IMR-90 (cell line): Measurements from ENCODE around the gene CEP43. TPM values are rescaled to one million over a fixed set of nuclear protein-coding genes. Genes with fewer than 3 reads are reported as not detected.

Source experiments
- ATAC-seq: fragments of 200-7000 bp; cut with Tn5 transposase; 2 replicates; pipeline ENCODE4 v1.9.1; 2020; ENCODE audit warnings: low read depth, mild to moderate bottlenecking, moderate library complexity
- BruUV-seq: library from RNA; stranded (reverse); fragments of 400-500 nt; replicated peaks from 2 replicates; lab custom pipeline; 2021; lab: Mats Ljungman, UMichigan
- CTCF ChIA-PET: fragments of 300-600 bp; formaldehyde crosslinking; extraction: SDS; loops from one replicate; lab custom pipeline; 2021; ENCODE audit warnings: antibody characterized with exemption; lab: Yijun Ruan, JAX
- POLR2A ChIA-PET: fragments of 300-600 bp; sonication (Branson Sonifier 250); formaldehyde crosslinking; loops from one replicate; lab custom pipeline; 2022; ENCODE audit warnings: antibody characterized with exemption; ENCODE audit not compliant: unreplicated experiment; lab: Charles Lee
- DNase-seq: peaks from one replicate; pipeline ENCODE4 v3.0.0; 2013
- H2AFZ ChIP-seq: replicated peaks from 2 replicates; pipeline ENCODE3; 2013; ENCODE audit warnings: low read length, mild to moderate bottlenecking; ENCODE audit not compliant: poor library complexity
- H2AK5ac ChIP-seq: 2 replicates; pipeline ENCODE4 v1.6.1; 2013; ENCODE audit warnings: low read depth, low read length, inconsistent platforms
- H2AK9ac ChIP-seq: replicated peaks from 2 replicates; pipeline ENCODE3; 2013; ENCODE audit warnings: mild to moderate bottlenecking, low read depth, low read length, moderate library complexity; ENCODE audit not compliant: poor library complexity
- H2BK120ac ChIP-seq: 2 replicates; pipeline ENCODE4 v1.6.1; 2013; ENCODE audit warnings: low read depth, low read length, inconsistent platforms
- H2BK15ac ChIP-seq: 3 replicates; pipeline ENCODE4 v1.6.1; 2013; ENCODE audit warnings: low read depth, low read length, inconsistent platforms
- H2BK20ac ChIP-seq: 2 replicates; pipeline ENCODE4 v1.6.1; 2013; ENCODE audit warnings: low read depth, mild to moderate bottlenecking, inconsistent platforms, low read length, moderate library complexity
- H2BK5ac ChIP-seq: 2 replicates; pipeline ENCODE4 v1.6.1; 2013; ENCODE audit warnings: mild to moderate bottlenecking, low read depth, low read length, inconsistent platforms; ENCODE audit not compliant: poor library complexity, severe bottlenecking
- H3K14ac ChIP-seq: replicated peaks from 2 replicates; pipeline ENCODE4 v1.6.1; 2013; ENCODE audit warnings: low read depth, low read length, inconsistent platforms
- H3K18ac ChIP-seq: 2 replicates; pipeline ENCODE4 v1.6.1; 2013; ENCODE audit warnings: low read depth, low read length, control low read depth
- H3K23ac ChIP-seq: 2 replicates; pipeline ENCODE4 v1.6.1; 2013; ENCODE audit warnings: low read depth, low read length, inconsistent platforms
- H3K27ac ChIP-seq: 2 replicates; pipeline ENCODE4 v1.5.1; 2013; ENCODE audit warnings: mild to moderate bottlenecking, control low read depth, low read length; ENCODE audit not compliant: insufficient read depth
- H3K27me3 ChIP-seq: 2 replicates; pipeline ENCODE4 v1.6.1; 2013; ENCODE audit warnings: low read length; ENCODE audit not compliant: control insufficient read depth, insufficient read depth
- H3K36me3 ChIP-seq: 2 replicates; pipeline ENCODE4 v1.6.1; 2013; ENCODE audit warnings: low read length, mixed read lengths; ENCODE audit not compliant: control insufficient read depth, insufficient read depth
- H3K4ac ChIP-seq: 2 replicates; pipeline ENCODE4 v1.6.1; 2013; ENCODE audit warnings: low read depth, low read length, inconsistent platforms
- H3K4me1 ChIP-seq: 2 replicates; pipeline ENCODE4 v1.6.1; 2013; ENCODE audit warnings: low read length, mixed read lengths; ENCODE audit not compliant: control insufficient read depth, insufficient read depth
- H3K4me2 ChIP-seq: 2 replicates; pipeline ENCODE4 v1.6.1; 2013; ENCODE audit warnings: low read depth, mild to moderate bottlenecking, control low read depth, low read length, moderate library complexity
- H3K4me3 ChIP-seq: 2 replicates; pipeline ENCODE4 v1.5.1; 2013; ENCODE audit warnings: low read depth, mild to moderate bottlenecking, control low read depth, low read length, moderate library complexity; ENCODE audit not compliant: insufficient read depth
- H3K56ac ChIP-seq: 2 replicates; pipeline ENCODE4 v1.6.1; 2013; ENCODE audit warnings: low read length, inconsistent platforms; ENCODE audit not compliant: insufficient read depth; ENCODE audit errors: extremely low read depth
- H3K79me1 ChIP-seq, 2 experiments: 2 replicates each; pipeline ENCODE4 v1.6.1; 2013; ENCODE audit warnings: low read length in 2 of 2, inconsistent platforms in 1 of 2, low read depth in 1 of 2
- H3K9ac ChIP-seq: 2 replicates; pipeline ENCODE4 v1.6.1; 2013; ENCODE audit warnings: low read depth, low read length, control low read depth
- H3K9me1 ChIP-seq: 2 replicates; pipeline ENCODE4 v1.6.1; 2013; ENCODE audit warnings: low read length, inconsistent platforms; ENCODE audit not compliant: insufficient read depth
- H3K9me3 ChIP-seq: 2 replicates; pipeline ENCODE4 v1.6.1; 2013; ENCODE audit warnings: low read length; ENCODE audit not compliant: control insufficient read depth, insufficient read depth
- H4K20me1 ChIP-seq: 2 replicates; pipeline ENCODE4 v1.6.1; 2013; ENCODE audit warnings: low read length, inconsistent platforms; ENCODE audit not compliant: insufficient read depth
- H4K5ac ChIP-seq: 2 replicates; pipeline ENCODE4 v1.6.1; 2013; ENCODE audit warnings: mild to moderate bottlenecking, low read depth, low read length, control low read depth
- H4K8ac ChIP-seq, 2 experiments: 2 replicates each; pipeline ENCODE4 v1.6.1; 2013; ENCODE audit warnings: low read depth in 2 of 2, low read length in 2 of 2, control low read depth in 1 of 2, inconsistent platforms in 1 of 2
- H4K91ac ChIP-seq: 2 replicates; pipeline ENCODE4 v1.6.1; 2013; ENCODE audit warnings: low read depth, low read length, inconsistent platforms; ENCODE audit not compliant: insufficient read depth
- CEBPB ChIP-seq: IDR thresholded peaks from 2 replicates; pipeline ENCODE4 v1.6.1; 2012; ENCODE audit warnings: low read depth, low read length, improper control_type of control experiment
- CHD1 ChIP-seq: IDR thresholded peaks from 2 replicates; pipeline ENCODE4 v1.6.1; 2012; ENCODE audit warnings: low read depth, low read length, improper control_type of control experiment
- CTCF ChIP-seq: conservative IDR thresholded peaks from 2 replicates; pipeline ENCODE4 v1.5.1; 2012; ENCODE audit warnings: mild to moderate bottlenecking, low read depth, low read length, improper control_type of control experiment
- ELK1 ChIP-seq: fragments of 150-350 bp; IDR thresholded peaks from 2 replicates; pipeline ENCODE4 v1.6.1; 2016; ENCODE audit warnings: low read depth, mild to moderate bottlenecking, low read length, moderate library complexity, borderline replicate concordance
- FOS ChIP-seq: fragments of 150-350 bp; IDR thresholded peaks from 2 replicates; pipeline ENCODE4 v1.6.1; 2016; ENCODE audit warnings: low read depth, low read length
- MAFK ChIP-seq: IDR thresholded peaks from 2 replicates; pipeline ENCODE4 v1.6.1; 2012; ENCODE audit warnings: low read depth, low read length, improper control_type of control experiment
- MAZ ChIP-seq: IDR thresholded peaks from 2 replicates; pipeline ENCODE4 v1.6.1; 2012; ENCODE audit warnings: low read depth, mild to moderate bottlenecking, low read length, improper control_type of control experiment, moderate library complexity, borderline replicate concordance
- POLR2A ChIP-seq: IDR thresholded peaks from 2 replicates; pipeline ENCODE4 v1.6.1; 2012; ENCODE audit warnings: mild to moderate bottlenecking, low read depth, low read length
- RAD21 ChIP-seq: IDR thresholded peaks from 2 replicates; pipeline ENCODE4 v1.6.1; 2012; ENCODE audit warnings: low read length, improper control_type of control experiment
- RFX5 ChIP-seq: IDR thresholded peaks from 2 replicates; pipeline ENCODE4 v1.8.0; 2012; ENCODE audit warnings: low read depth, mild to moderate bottlenecking, low read length, moderate library complexity
- USF2 ChIP-seq: fragments of 150-350 bp; IDR thresholded peaks from 2 replicates; pipeline ENCODE4 v1.6.1; 2017; ENCODE audit warnings: mild to moderate bottlenecking, antibody characterized with exemption, low read length, low read depth
- WGBS, 2 experiments: methylation state at CpG; one replicate each; pipeline versions ENCODE4 v1.1.5 to v1.1.7; 2013; ENCODE audit warnings: missing lambda C conversion rate in 2 of 2; ENCODE audit not compliant: insufficient read length in 1 of 2; ENCODE audit errors: extremely low coverage in 2 of 2; 5-methylcytosine and 5-hydroxymethylcytosine counted together
- dilution Hi-C: fragments of 300-500 bp; cut with HindIII; formaldehyde crosslinking; loops from one replicate; pipeline ENCODE4 v1.14.3; 2018; ENCODE audit warnings: low sequenced_read_pairs; ENCODE audit not compliant: unreplicated experiment
- in situ Hi-C: fragments of 300-500 bp; cut with MboI; formaldehyde crosslinking; loops from 3 replicates; pipeline ENCODE4 v1.14.3; 2019; ENCODE audit warnings: low sequenced_read_pairs, inconsistent platforms, mixed read lengths
- intact Hi-C: fragments of 100-400 bp; cut with micrococcal nuclease; formaldehyde crosslinking; loops from 2 replicates; pipeline ENCODE4 v1.10.0; 2022
- polyA plus RNA-seq, 3 experiments: library from polyadenylated mRNA; depleted of rRNA; stranded (reverse); fragments of >200 nt; gene quantifications; 2 replicates each; pipeline ENCODE4 v1.2.3, GENCODE V29; 2012; ENCODE audit warnings: low replicate concordance in 1 of 3
- total RNA-seq: library from RNA; depleted of rRNA; stranded (reverse); fragments of >200 nt; gene quantifications from 2 replicates; pipeline ENCODE4 v1.2.3, GENCODE V29; 2012

The CEP43 gene
- total and polyA plus RNA-seq, 2 of the 4 experiments (the other 2 are of a cell fraction): 8.6 to 10.7 TPM

- intact Hi-C loops (no loop called here), in situ Hi-C loops (no loop called here), dilution Hi-C loops (no loop called here)
- Histone ChIP-seq H3K56ac (no peak overlapping the region), H3K36me3 (no peaks in the 10 kb centered on the region), H2AFZ (no peak overlapping the region), H4K91ac (no peak overlapping the region), H3K23ac (no peak overlapping the region), H4K8ac (peak overlapping the region in 1 of 2 experiments; percentile 54; a peak in 2 of 4 replicates), H4K20me1 (no peaks in the 10 kb centered on the region), H3K9ac (no peak overlapping the region), H4K5ac (no peak overlapping the region), H3K9me1 (no peaks in the 10 kb centered on the region), H2BK120ac (no peak overlapping the region), H2BK20ac (no peak overlapping the region), H2BK15ac (no peak overlapping the region), H3K4me1 (peaks cover 10% of the 10 kb centered on the region), H2BK5ac (no peak overlapping the region), H3K4me2 (no peak overlapping the region), H3K27me3 (no peaks in the 10 kb centered on the region), H3K18ac (no peak overlapping the region), H3K4ac (no peak overlapping the region), H3K4me3 (no peak overlapping the region), H3K79me1 (peaks cover 0 to 3% of the 10 kb centered on the region in 2 experiments; a peak in 1 of 4 replicates), H3K27ac (no peak overlapping the region), H3K14ac (no peak overlapping the region), H2AK9ac (no peak overlapping the region), H3K9me3 (no peaks in the 10 kb centered on the region), H2AK5ac (no peak overlapping the region)
- CTCF ChIA-PET: no interaction called here
- no TSS peak for BruUV-seq
- ATAC-seq (no peak), DNase-seq (no peak)
- TF ChIP-seq CHD1 (no peak), MAZ (no peak), CEBPB (no peak), POLR2A (no peak), USF2 (no peak), FOS (no peak), CTCF (no peak), RFX5 (no peak), ELK1 (no peak), MAFK (no peak), RAD21 (no peak)
- POLR2A ChIA-PET: no interaction called here
- no CpG with 5 or more reads among the region's 5 CpGs for WGBS, 2 experiments
Observed at GRCh38 chr6:166957805-166958076, 41.5 kb upstream of the CEP43 start.
